Measurements from ENCODE around the gene GCAT. TPM values are rescaled to one million over a fixed set of nuclear protein-coding genes. Genes with fewer than 3 reads are reported as not detected.

Gene GCAT
- total RNA-seq, 1 experiment from 2014 or later, result 24.8 TPM

- no peaks in the 10 kb centered on the region for H3K27me3 ChIP-seq (replicated peaks; ENCODE audit: control insufficient read depth, insufficient read depth, low read length)
- peaks cover 7% of the 10 kb centered on the region for H3K4me1 Mint-ChIP-seq (ENCODE audit: low read depth, unreplicated experiment)
- no TSS peak for BruUV-seq (replicated peaks)
- H3K27ac Mint-ChIP-seq (ENCODE audit: unreplicated experiment), result no peak overlapping the region
- H3K4me1 ChIP-seq, result peaks cover 9% of the 10 kb centered on the region; the same call in 1 of the 2 replicates
- intact Hi-C loops (cut with micrococcal nuclease; ENCODE audit: unreplicated experiment), result no loop called here
- no peaks in the 10 kb centered on the region for H3K27me3 Mint-ChIP-seq (ENCODE audit: insufficient read depth, unreplicated experiment)
- no peaks in the 10 kb centered on the region for H3K9me3 Mint-ChIP-seq (ENCODE audit: unreplicated experiment)
- peaks cover 3% of the 10 kb centered on the region; the same call in 1 of the 2 replicates for H3K9me3 ChIP-seq
- no peak for TF ChIP-seq CTCF (IDR thresholded peaks at IDR 0.05; ENCODE audit: insufficient read depth in 1 of 2, low read depth in 1 of 2, low read length in 1 of 2, severe bottlenecking in 1 of 2, unreplicated experiment in 1 of 2)
- CTCF ChIA-PET, result no interaction called here
- H3K4me3 Mint-ChIP-seq (ENCODE audit: unreplicated experiment), result no peak overlapping the region
- no peak overlapping the region for H3K4me3 ChIP-seq (ENCODE audit: low read depth, low read length)
- H3K36me3 ChIP-seq (ENCODE audit: control insufficient read depth, insufficient read depth, low read length), result no peaks in the 10 kb centered on the region
- peaks cover 46% of the 10 kb centered on the region for H3K36me3 Mint-ChIP-seq (ENCODE audit: insufficient read depth, unreplicated experiment)
- no peak for DNase-seq
- POLR2A ChIA-PET, result no interaction called here
Measured at GRCh38 chr22:37846433-37846832, 38.7 kb downstream of the GCAT start.

GRCh38 chr22:37848587-37849088, 40.9 kb downstream of the GCAT start:
- DNase-seq, result peak in 1 of 2 experiments; percentile 45
- intact Hi-C loops (cut with micrococcal nuclease; ENCODE audit: unreplicated experiment), result loop anchor here (2.0 kb wide), 1 partner anchor 14 kb away; no protein-coding TSS in a partner anchor
- BruUV-seq (replicated peaks), result TSS peak; percentile 87
- Mint-ChIP-seq H3K9me3 (ENCODE audit: unreplicated experiment) (no peaks in the 10 kb centered on the region), H3K27me3 (ENCODE audit: insufficient read depth, unreplicated experiment) (no peaks in the 10 kb centered on the region), H3K4me3 (ENCODE audit: unreplicated experiment) (peak overlapping the region; percentile 95), H3K36me3 (ENCODE audit: insufficient read depth, unreplicated experiment) (peaks cover 66% of the 10 kb centered on the region), H3K27ac (ENCODE audit: unreplicated experiment) (peak overlapping the region; percentile 91), H3K4me1 (ENCODE audit: low read depth, unreplicated experiment) (peaks cover 7% of the 10 kb centered on the region)
- H3K36me3 ChIP-seq (ENCODE audit: control insufficient read depth, insufficient read depth, low read length), result peaks cover 1% of the 10 kb centered on the region; the same call in 1 of the 2 replicates
- ChIA-PET POLR2A (no interaction called here), CTCF (no interaction called here)
- H3K4me1 ChIP-seq, result no peaks in the 10 kb centered on the region
- no peak for TF ChIP-seq CTCF (IDR thresholded peaks at IDR 0.05; ENCODE audit: insufficient read depth in 1 of 2, low read depth in 1 of 2, low read length in 1 of 2, severe bottlenecking in 1 of 2, unreplicated experiment in 1 of 2)
- no peaks in the 10 kb centered on the region for H3K27me3 ChIP-seq (replicated peaks; ENCODE audit: control insufficient read depth, insufficient read depth, low read length)
- peaks cover 3% of the 10 kb centered on the region; the same call in 1 of the 2 replicates for H3K9me3 ChIP-seq
- H3K4me3 ChIP-seq (ENCODE audit: low read depth, low read length), result peak overlapping the region; percentile 77

GRCh38 chr22:37849089-37849751, 41.5 kb downstream of the GCAT start, which contains the start of gene EIF3L:
TSS of gene EIF3L (plus strand) at chr22:37849419. CDS start at chr22:37849450, 31 bp downstream.
- no peaks in the 10 kb centered on the region for H3K27me3 Mint-ChIP-seq (ENCODE audit: insufficient read depth, unreplicated experiment)
- POLR2A ChIA-PET, result no interaction called here
- H3K36me3 Mint-ChIP-seq (ENCODE audit: insufficient read depth, unreplicated experiment), result peaks cover 69% of the 10 kb centered on the region
- H3K36me3 ChIP-seq (ENCODE audit: control insufficient read depth, insufficient read depth, low read length), result peaks cover 1% of the 10 kb centered on the region; the same call in 1 of the 2 replicates
- no TSS peak for BruUV-seq (replicated peaks)
- H3K4me1 Mint-ChIP-seq (ENCODE audit: low read depth, unreplicated experiment), result peaks cover 7% of the 10 kb centered on the region
- CTCF ChIA-PET, result no interaction called here
- H3K27me3 ChIP-seq (replicated peaks; ENCODE audit: control insufficient read depth, insufficient read depth, low read length), result no peaks in the 10 kb centered on the region
- H3K9me3 Mint-ChIP-seq (ENCODE audit: unreplicated experiment), result no peaks in the 10 kb centered on the region
- TF ChIP-seq CTCF (IDR thresholded peaks at IDR 0.05; ENCODE audit: insufficient read depth in 1 of 2, low read depth in 1 of 2, low read length in 1 of 2, severe bottlenecking in 1 of 2, unreplicated experiment in 1 of 2), result no peak
- peak; percentile 89 to 92 for DNase-seq
- intact Hi-C loops (cut with micrococcal nuclease; ENCODE audit: unreplicated experiment), result loop anchor here (2.0 kb wide), 1 partner anchor 14 kb away; no protein-coding TSS in a partner anchor
- peak within 1 kb of the TSS; percentile 91 for H3K27ac Mint-ChIP-seq (ENCODE audit: unreplicated experiment)
- peak within 1 kb of the TSS; percentile 77 for H3K4me3 ChIP-seq (ENCODE audit: low read depth, low read length)
- H3K4me1 ChIP-seq, result no peaks in the 10 kb centered on the region
- H3K9me3 ChIP-seq, result peaks cover 3% of the 10 kb centered on the region; the same call in 1 of the 2 replicates
- peak within 1 kb of the TSS; percentile 95 for H3K4me3 Mint-ChIP-seq (ENCODE audit: unreplicated experiment)

Data from Caco-2 (cell line).